ENCODE results near the gene SIL1. TPM values are rescaled to one million over a fixed set of nuclear protein-coding genes. Genes with fewer than 3 reads are reported as not detected.
A peak's percentile ranks its signal among the peaks of the same experiment; 100 is the strongest.

The SIL1 gene
- total and polyA plus RNA-seq, 2 donors (not counting 1 experiment from before 2014, with no cell fraction given), result 66.4 to 85.5 TPM

DNA sequence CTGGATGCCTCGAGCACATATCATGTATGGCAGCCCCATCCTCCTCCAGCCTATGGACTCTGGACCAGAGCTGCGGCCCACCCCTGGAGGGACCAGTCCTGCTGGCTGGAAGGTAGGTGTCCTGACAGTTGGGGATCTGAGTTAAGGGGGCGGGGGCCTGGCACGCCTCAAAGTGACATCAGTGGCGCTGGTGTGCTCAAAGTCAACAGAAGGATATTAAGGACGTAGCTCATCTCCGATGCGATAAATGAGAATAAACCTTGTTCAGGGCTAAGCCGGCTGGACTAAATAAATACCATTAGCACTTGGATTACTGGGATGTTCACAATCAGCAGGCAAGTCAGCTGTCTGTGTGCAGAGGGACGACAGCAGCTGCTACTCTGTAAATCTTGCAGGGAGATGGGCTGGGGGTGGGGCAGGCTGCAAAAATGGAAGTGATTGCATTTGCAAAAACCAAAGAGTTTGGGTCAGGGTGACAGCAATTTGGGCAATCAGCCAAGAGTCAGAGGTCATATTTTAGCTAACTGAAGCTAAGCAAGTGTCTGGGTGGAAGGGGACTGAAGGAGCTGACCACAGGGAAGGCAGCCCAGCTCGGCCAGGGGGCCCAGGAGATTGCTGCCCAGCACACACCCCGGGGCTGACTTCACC is 243.0 kb downstream of the SIL1 start:
- TF ChIP-seq EZH2 (IDR thresholded peaks at IDR 0.05; ENCODE audit: low read length, missing control alignments), result no peak
- TF ChIP-seq, protein P1, sequence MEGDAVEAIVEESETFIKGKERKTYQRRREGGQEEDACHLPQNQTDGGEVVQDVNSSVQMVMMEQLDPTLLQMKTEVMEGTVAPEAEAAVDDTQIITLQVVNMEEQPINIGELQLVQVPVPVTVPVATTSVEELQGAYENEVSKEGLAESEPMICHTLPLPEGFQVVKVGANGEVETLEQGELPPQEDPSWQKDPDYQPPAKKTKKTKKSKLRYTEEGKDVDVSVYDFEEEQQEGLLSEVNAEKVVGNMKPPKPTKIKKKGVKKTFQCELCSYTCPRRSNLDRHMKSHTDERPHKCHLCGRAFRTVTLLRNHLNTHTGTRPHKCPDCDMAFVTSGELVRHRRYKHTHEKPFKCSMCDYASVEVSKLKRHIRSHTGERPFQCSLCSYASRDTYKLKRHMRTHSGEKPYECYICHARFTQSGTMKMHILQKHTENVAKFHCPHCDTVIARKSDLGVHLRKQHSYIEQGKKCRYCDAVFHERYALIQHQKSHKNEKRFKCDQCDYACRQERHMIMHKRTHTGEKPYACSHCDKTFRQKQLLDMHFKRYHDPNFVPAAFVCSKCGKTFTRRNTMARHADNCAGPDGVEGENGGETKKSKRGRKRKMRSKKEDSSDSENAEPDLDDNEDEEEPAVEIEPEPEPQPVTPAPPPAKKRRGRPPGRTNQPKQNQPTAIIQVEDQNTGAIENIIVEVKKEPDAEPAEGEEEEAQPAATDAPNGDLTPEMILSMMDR (conservative IDR thresholded peaks at IDR 0.05 in 1 of 2, IDR thresholded peaks at IDR 0.05 in 1 of 2; ENCODE audit: low read depth in 1 of 2, low read length in 2 of 2), result no peak
- H3K27me3 ChIP-seq (ENCODE audit: control insufficient read depth, insufficient read depth, low read length), result no peaks in the 10 kb centered on the region
- DNase-seq (ENCODE audit: low read depth in 2 of 2), result peak in 1 of 2 donors; percentile 84
- H3K4me2 ChIP-seq (ENCODE audit: extremely low read depth, insufficient read depth, low read length), result peak overlapping the region; percentile 32
- no peaks in the 10 kb centered on the region for H4K20me1 ChIP-seq (ENCODE audit: control insufficient read depth, extremely low read depth, insufficient read depth, low read length)
- no peak overlapping the region for H2AFZ ChIP-seq (ENCODE audit: low read length)
- no peaks in the 10 kb centered on the region for H3K79me2 ChIP-seq (ENCODE audit: control insufficient read depth, insufficient read depth, low read length)
- H3K9me3 ChIP-seq (ENCODE audit: control insufficient read depth, insufficient read depth, low read depth, low read length), result no peaks in the 10 kb centered on the region
- no peak overlapping the region for H3K9ac ChIP-seq (ENCODE audit: insufficient read depth, low read length)
- no peak overlapping the region for H3K4me3 ChIP-seq (replicated peaks in 1 of 4; ENCODE audit: control extremely low read depth in 1 of 4, insufficient read depth in 1 of 4, low read depth in 3 of 4, low read length in 4 of 4)
- peaks cover 23% of the 10 kb centered on the region for H3K4me1 ChIP-seq (ENCODE audit: control insufficient read depth, extremely low read depth, insufficient read depth, low read length)
- H3K36me3 ChIP-seq (ENCODE audit: control insufficient read depth, insufficient read depth, low read length), result no peaks in the 10 kb centered on the region
- H3K27ac ChIP-seq (ENCODE audit: insufficient read depth, low read length), result no peak overlapping the region

DNA sequence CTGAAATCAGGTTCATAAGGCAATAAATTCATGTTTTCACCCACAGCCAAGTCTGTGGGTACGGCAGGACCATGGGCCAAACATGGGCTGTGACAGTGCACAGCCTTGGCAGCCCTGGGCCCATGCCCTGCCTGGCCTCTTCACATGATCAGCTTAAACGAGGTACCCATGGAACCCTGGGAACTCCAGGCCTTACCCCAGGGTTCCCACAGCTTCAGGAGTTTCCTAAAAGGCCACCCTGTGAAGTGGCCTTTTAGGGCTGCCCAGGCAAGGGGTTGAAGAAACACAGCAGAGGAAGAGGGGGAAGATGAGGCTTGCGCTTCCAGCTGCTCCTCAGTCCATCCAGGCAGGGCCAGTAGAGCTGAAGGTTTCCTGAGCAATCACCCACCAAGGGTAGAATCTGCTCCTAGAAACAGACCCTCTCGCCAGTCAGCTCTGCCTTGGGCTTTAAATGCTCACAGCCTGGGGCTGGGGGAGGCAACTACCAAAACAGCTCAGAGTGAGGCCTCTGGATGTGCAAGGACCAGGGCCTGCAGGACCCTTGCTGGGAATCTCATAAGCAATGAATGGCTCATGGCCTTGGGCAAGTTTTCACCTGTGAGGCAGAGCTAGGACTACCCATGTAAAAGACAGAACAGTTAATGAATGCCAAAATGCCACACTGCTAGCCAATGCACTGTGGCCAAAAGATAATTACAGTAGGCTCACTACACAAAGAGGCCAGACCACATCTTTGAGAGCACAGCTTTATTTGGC is 243.7 kb downstream of the SIL1 start:
- no peak overlapping the region for H3K9ac ChIP-seq (ENCODE audit: insufficient read depth, low read length)
- DNase-seq (ENCODE audit: low read depth in 2 of 2), result no peak
- H3K9me3 ChIP-seq (ENCODE audit: control insufficient read depth, insufficient read depth, low read depth, low read length), result no peaks in the 10 kb centered on the region

More for the DNA sequence above, 243.7 kb downstream of the SIL1 start:
- Histone ChIP-seq H2AFZ (ENCODE audit: low read length) (no peak overlapping the region), H3K36me3 (ENCODE audit: control insufficient read depth, insufficient read depth, low read length) (no peaks in the 10 kb centered on the region), H3K79me2 (ENCODE audit: control insufficient read depth, insufficient read depth, low read length) (no peaks in the 10 kb centered on the region), H3K27ac (ENCODE audit: insufficient read depth, low read length) (no peak overlapping the region), H3K4me2 (ENCODE audit: extremely low read depth, insufficient read depth, low read length) (no peak overlapping the region), H3K4me1 (ENCODE audit: control insufficient read depth, extremely low read depth, insufficient read depth, low read length) (peaks cover 23% of the 10 kb centered on the region), H3K4me3 (replicated peaks in 1 of 4; ENCODE audit: control extremely low read depth in 1 of 4, insufficient read depth in 1 of 4, low read depth in 3 of 4, low read length in 4 of 4) (no peak overlapping the region), H3K27me3 (ENCODE audit: control insufficient read depth, insufficient read depth, low read length) (no peaks in the 10 kb centered on the region), H4K20me1 (ENCODE audit: control insufficient read depth, extremely low read depth, insufficient read depth, low read length) (no peaks in the 10 kb centered on the region)
- TF ChIP-seq, protein P1 (conservative IDR thresholded peaks at IDR 0.05 in 1 of 2, IDR thresholded peaks at IDR 0.05 in 1 of 2; ENCODE audit: low read depth in 1 of 2, low read length in 2 of 2), result no peak
- no peak for TF ChIP-seq EZH2 (IDR thresholded peaks at IDR 0.05; ENCODE audit: low read length, missing control alignments)

Measured in fibroblast of lung (primary cell).